GM12878 (cell line): ENCODE data around the gene NFAT5. TPM values are rescaled to one million over a fixed set of nuclear protein-coding genes. Genes with fewer than 3 reads are reported as not detected.

Experiments
- ATAC-seq: fragments of 200-7000 bp; cut with Tn5 transposase; 3 replicates; pipeline ENCODE4 v1.9.1; 2020; ENCODE audit warnings: mild to moderate bottlenecking, moderate library complexity
- BruUV-seq: library from RNA; stranded (reverse); fragments of 400-500 nt; replicated peaks from 2 replicates; lab custom pipeline; 2021; lab: Mats Ljungman, UMichigan
- CTCF ChIA-PET: fragments of 300-600 bp; sonication (Branson Sonifier 250); formaldehyde crosslinking; extraction: SDS; loops from one replicate; lab custom pipeline; 2021; ENCODE audit warnings: inconsistent platforms; lab: Yijun Ruan, JAX
- POLR2A ChIA-PET: fragments of 350-600 bp; formaldehyde crosslinking; extraction: SDS; loops from one replicate; lab custom pipeline; 2021; ENCODE audit warnings: inconsistent platforms; lab: Charles Lee
- RAD21 ChIA-PET: fragments of 300-600 bp; sonication (Branson Sonifier 250); formaldehyde crosslinking; loops from one replicate; lab custom pipeline; 2023; ENCODE audit warnings: antibody characterized with exemption; ENCODE audit not compliant: unreplicated experiment; lab: Charles Lee
- SMC1A ChIA-PET: fragments of 300-600 bp; sonication (Branson Sonifier 250); formaldehyde crosslinking; loops from one replicate; lab custom pipeline; 2023; ENCODE audit not compliant: unreplicated experiment, uncharacterized antibody; lab: Charles Lee
- DNase-seq: peaks from one replicate; pipeline ENCODE4 v3.0.0-alpha.2; 2011; ENCODE audit warnings: low read depth, low spot score
- FAIRE-seq: peaks from 3 replicates; lab custom pipeline; 2011; peaks lifted over from hg19 to GRCh38; lab: Jason Lieb, UNC
- H2AFZ ChIP-seq: 2 replicates; pipeline ENCODE4 v1.6.0; 2011; ENCODE audit warnings: low read depth, low read length, control low read depth; ENCODE audit not compliant: control insufficient read depth
- H3K27ac ChIP-seq: 2 replicates; pipeline ENCODE4 v1.5.1; 2011; ENCODE audit warnings: control low read depth; ENCODE audit not compliant: control insufficient read depth, insufficient read depth
- H3K27me3 ChIP-seq, 2 experiments: replicated peaks in 1 of 2; 2 replicates each; pipeline versions ENCODE4 v1.6.0 to v1.6.1; 2011; ENCODE audit warnings: low read length in 1 of 2; ENCODE audit not compliant: control insufficient read depth in 2 of 2, insufficient read depth in 2 of 2
- H3K36me3 ChIP-seq, 2 experiments: 2 replicates each; pipeline ENCODE4 v1.5.1; 2011; ENCODE audit warnings: low read length in 1 of 2; ENCODE audit not compliant: control insufficient read depth in 2 of 2, insufficient read depth in 2 of 2
- H3K4me1 ChIP-seq: 2 replicates; pipeline ENCODE4 v1.6.1; 2011; ENCODE audit warnings: mild to moderate bottlenecking, low read length, moderate library complexity, mixed read lengths; ENCODE audit not compliant: control insufficient read depth, insufficient read depth
- H3K4me2 ChIP-seq: 2 replicates; pipeline ENCODE4 v1.6.0; 2011; ENCODE audit warnings: control low read depth; ENCODE audit not compliant: control insufficient read depth, insufficient read depth
- H3K4me3 ChIP-seq: fragments of 200-600 bp; sonication (generic); 2 replicates; pipeline ENCODE4 v1.5.1; 2016
- H3K79me2 ChIP-seq: 2 replicates; pipeline ENCODE4 v1.6.0; 2011; ENCODE audit warnings: low read length; ENCODE audit not compliant: control insufficient read depth, insufficient read depth
- H3K9ac ChIP-seq: 2 replicates; pipeline ENCODE4 v1.8.0; 2011; ENCODE audit warnings: low read length, control low read depth, mixed read lengths; ENCODE audit not compliant: control insufficient read depth, insufficient read depth
- H3K9me3 ChIP-seq: replicated peaks from 3 replicates; pipeline ENCODE4 v1.5.1; 2011; ENCODE audit warnings: mild to moderate bottlenecking, low read length; ENCODE audit not compliant: control insufficient read depth, insufficient read depth
- H4K20me1 ChIP-seq: 2 replicates; pipeline ENCODE4 v1.6.0; 2011; ENCODE audit not compliant: control insufficient read depth, insufficient read depth
- BACH1 ChIP-seq: fragments of 450-650 bp; IDR thresholded peaks from 2 replicates; pipeline ENCODE4 v1.6.1; 2017; ENCODE audit warnings: mild to moderate bottlenecking, borderline replicate concordance
- BRCA1 ChIP-seq: IDR thresholded peaks from 2 replicates; pipeline ENCODE4 v1.6.1; 2011; ENCODE audit warnings: low read depth, low read length, improper control_type of control experiment
- CHD1 ChIP-seq: IDR thresholded peaks from 2 replicates; pipeline ENCODE4 v1.6.1; 2012; ENCODE audit warnings: low read depth, low read length, improper control_type of control experiment
- MLLT1 ChIP-seq: fragments of 450-650 bp; IDR thresholded peaks from 2 replicates; pipeline ENCODE4 v1.6.1; 2016; ENCODE audit warnings: mild to moderate bottlenecking
- NFYA ChIP-seq: IDR thresholded peaks from 2 replicates; pipeline ENCODE4 v1.6.1; 2011; ENCODE audit warnings: low read depth, mild to moderate bottlenecking, low read length, improper control_type of control experiment, borderline replicate concordance
- NR2C1 ChIP-seq: fragments of 450-650 bp; IDR thresholded peaks from 2 replicates; pipeline ENCODE4 v1.6.1; 2017; ENCODE audit warnings: antibody characterized with exemption, mild to moderate bottlenecking, moderate library complexity
- PML ChIP-seq: IDR thresholded peaks from 2 replicates; pipeline ENCODE4 v1.6.1; 2012; ENCODE audit warnings: low read length, inconsistent platforms
- RBBP5 ChIP-seq: fragments of 200-600 bp; sonication (generic); conservative IDR thresholded peaks from 2 replicates; pipeline ENCODE4 v1.6.1; 2016
- SREBF1 ChIP-seq: IDR thresholded peaks from 2 replicates; pipeline ENCODE4 v1.6.1; 2012; ENCODE audit warnings: mild to moderate bottlenecking, low read length
- TCF12 ChIP-seq: IDR thresholded peaks from 2 replicates; pipeline ENCODE4 v1.6.1; 2011; ENCODE audit warnings: low read depth, mild to moderate bottlenecking, low read length
- TCF7 ChIP-seq: IDR thresholded peaks from 2 replicates; pipeline ENCODE4 v1.6.1; 2014; ENCODE audit warnings: antibody characterized with exemption, borderline replicate concordance
- ZNF24 ChIP-seq: fragments of 450-650 bp; IDR thresholded peaks from 2 replicates; pipeline ENCODE4 v1.6.1; 2017; ENCODE audit warnings: antibody characterized with exemption, mild to moderate bottlenecking
- ZNF622 ChIP-seq: fragments of 450-650 bp; IDR thresholded peaks from 2 replicates; pipeline ENCODE4 v1.6.1; 2017; ENCODE audit warnings: mild to moderate bottlenecking, inconsistent platforms
- ZSCAN29 ChIP-seq: fragments of 450-650 bp; IDR thresholded peaks from 2 replicates; pipeline ENCODE4 v1.6.1; 2017; ENCODE audit warnings: mild to moderate bottlenecking, moderate library complexity
- WGBS: methylation state at CpG from one replicate; pipeline ENCODE4 v1.1.6; 2016; ENCODE audit warnings: low lambda C conversion rate; ENCODE audit not compliant: insufficient replicate concordance, insufficient coverage; ENCODE audit errors: missing lambda C conversion rate; 5-methylcytosine and 5-hydroxymethylcytosine counted together
- in situ Hi-C: fragments of 300-500 bp; cut with MboI; formaldehyde crosslinking; loops from 9 replicates; pipeline ENCODE4 v1.14.3; 2018; ENCODE audit warnings: mixed read lengths
- intact Hi-C: fragments of 100-400 bp; cut with micrococcal nuclease; formaldehyde crosslinking; loops from one replicate; pipeline ENCODE4 v1.14.2; 2022; ENCODE audit not compliant: unreplicated experiment
- polyA plus RNA-seq, 11 experiments: library from polyadenylated mRNA; depleted of rRNA in 4 of 11; unstranded in 6 of 11; stranded (reverse) in 5 of 11; fragments of >200 nt; fragmentation: Nextera tagmentation in 4 of 11; fragmentation: Illumina TruSeq in 1 of 11; extraction: Ambion mirVana in 4 of 11; extraction: Trizol in 1 of 11; gene quantifications; 1 replicate in 1 of 11; 2 replicates in 10 of 11; pipeline versions ENCODE4 v1.2.1 to v1.2.3, GENCODE V29; 2011 to 2016; ENCODE audit warnings: inconsistent platforms in 2 of 11, missing spikeins in 2 of 11, low read depth in 1 of 11
- total RNA-seq, 4 experiments: library from RNA; depleted of rRNA in 3 of 4; stranded (reverse); fragments of >200 nt in 3 of 4; fragmentation: Illumina TruSeq in 1 of 4; extraction: Trizol in 1 of 4; gene quantifications; 2 replicates each; pipeline versions ENCODE4 v1.2.1 to v1.2.3, GENCODE V29; 2013 to 2021
- TF ChIP-seq, protein P1 (sequence below): IDR thresholded peaks from 2 replicates; pipeline ENCODE4 v1.6.1; 2011; ENCODE audit warnings: borderline replicate concordance, low read depth, mild to moderate bottlenecking, moderate library complexity, low read length; ENCODE audit not compliant: insufficient read depth, poor library complexity, severe bottlenecking

NFAT5 gene
- total and polyA plus RNA-seq, 10 of the 15 experiments (the other 5 are each of a cell fraction or from before 2014, with no cell fraction given): 0.58 to 31.5 (median 12.7) TPM

GRCh38 chr16:69691980-69692911 lies 126.5 kb downstream of the NFAT5 start (continued):
- no peak for TF ChIP-seq MLLT1

DNA sequence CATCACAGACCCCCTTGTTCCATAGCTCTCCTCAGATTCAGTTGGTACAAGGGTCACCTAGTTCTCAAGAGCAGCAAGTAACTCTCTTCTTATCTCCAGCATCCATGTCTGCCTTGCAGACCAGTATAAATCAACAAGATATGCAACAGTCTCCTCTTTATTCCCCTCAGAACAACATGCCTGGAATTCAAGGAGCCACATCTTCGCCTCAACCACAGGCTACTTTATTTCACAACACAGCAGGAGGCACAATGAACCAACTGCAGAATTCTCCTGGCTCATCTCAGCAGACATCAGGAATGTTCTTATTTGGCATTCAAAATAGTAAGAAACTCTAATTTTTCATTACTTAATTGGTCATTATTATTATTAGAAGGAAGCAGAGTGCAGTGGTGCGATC lies 128.2 kb downstream of the NFAT5 start:
- Histone ChIP-seq H3K9ac (no peak overlapping the region), H3K36me3 (peaks cover 19 to 43% of the 10 kb centered on the region in 2 experiments), H3K79me2 (no peaks in the 10 kb centered on the region), H3K9me3 (no peaks in the 10 kb centered on the region), H3K27me3 (no peaks in the 10 kb centered on the region), H3K4me3 (no peak overlapping the region), H3K4me2 (no peak overlapping the region), H3K27ac (no peak overlapping the region), H3K4me1 (peaks cover 5% of the 10 kb centered on the region; the same call in 1 of the 2 replicates), H2AFZ (no peak overlapping the region), H4K20me1 (no peaks in the 10 kb centered on the region)
- SMC1A ChIA-PET: interaction anchor here (0.6 to 1.3 kb wide), 3 partner anchors 8 to 203 kb away, joined by 3 read pairs; no protein-coding TSS in a partner anchor
- CTCF ChIA-PET: interaction anchor here (1.3 to 2.2 kb wide), 3 partner anchors 15 to 298 kb away, joined by 3 to 7 read pairs (median 3); no protein-coding TSS in a partner anchor
- DNase-seq: no peak
- RAD21 ChIA-PET: no interaction called here
- POLR2A ChIA-PET: interaction anchor here (0.5 kb wide), 1 partner anchor 1698 kb away, joined by 4 read pairs; no protein-coding TSS in a partner anchor
- WGBS: 94% methylated on average over 2 of the region's 2 CpGs
- FAIRE-seq: no peak
- ATAC-seq: no peak
- no TSS peak for BruUV-seq
- in situ Hi-C loops (no loop called here), intact Hi-C loops (no loop called here)
- TF ChIP-seq TCF12 (no peak), BRCA1 (no peak), TCF7 (no peak), PML (no peak), ZNF622 (no peak), SREBF1 (no peak), RBBP5 (no peak), BACH1 (no peak), ZNF24 (no peak), CHD1 (no peak), ZSCAN29 (no peak), NFYA (no peak), NR2C1 (no peak)
- TF ChIP-seq, protein P1, sequence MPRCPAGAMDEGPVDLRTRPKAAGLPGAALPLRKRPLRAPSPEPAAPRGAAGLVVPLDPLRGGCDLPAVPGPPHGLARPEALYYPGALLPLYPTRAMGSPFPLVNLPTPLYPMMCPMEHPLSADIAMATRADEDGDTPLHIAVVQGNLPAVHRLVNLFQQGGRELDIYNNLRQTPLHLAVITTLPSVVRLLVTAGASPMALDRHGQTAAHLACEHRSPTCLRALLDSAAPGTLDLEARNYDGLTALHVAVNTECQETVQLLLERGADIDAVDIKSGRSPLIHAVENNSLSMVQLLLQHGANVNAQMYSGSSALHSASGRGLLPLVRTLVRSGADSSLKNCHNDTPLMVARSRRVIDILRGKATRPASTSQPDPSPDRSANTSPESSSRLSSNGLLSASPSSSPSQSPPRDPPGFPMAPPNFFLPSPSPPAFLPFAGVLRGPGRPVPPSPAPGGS: no peak
